Gastrocnemius medialis (tissue), 4 donors: ENCODE results near the gene CDC25B.

Experiments
- CTCF ChIP-seq, 5 experiments: fragments of 450-650 bp in 3 of 5; fragments of 200-600 bp in 2 of 5; sonication (generic) in 2 of 5; IDR thresholded peaks in 4 of 5; conservative IDR thresholded peaks in 1 of 5; 1 replicate in 4 of 5; 2 replicates in 1 of 5; pipeline ENCODE4 v1.5.1; 2016 to 2019; ENCODE audit warnings: antibody characterized with exemption in 5 of 5, mild to moderate bottlenecking in 3 of 5, moderate library complexity in 3 of 5
- POLR2A ChIP-seq, 2 donors: fragments of 450-650 bp; IDR thresholded peaks; one replicate each; pipeline ENCODE4 v1.6.1; 2017; ENCODE audit warnings: antibody characterized with exemption in 2 of 2, mild to moderate bottlenecking in 2 of 2, moderate library complexity in 2 of 2

GRCh38 chr20:3819411-3820047 is 23.4 kb downstream of the CDC25B start:
- TF ChIP-seq CTCF (IDR thresholded peaks at IDR 0.05 in 4 of 5, conservative IDR thresholded peaks at IDR 0.05 in 1 of 5): no peak
- no peak for TF ChIP-seq POLR2A (IDR thresholded peaks at IDR 0.05)
